ENCODE measurements around the gene SNHG17.
"Not testable (repeated sequence)": the region's sequence is repeated elsewhere in the genome, so short reads cannot be mapped to it uniquely, and the experiment has no call there.

The SNHG17 gene

GRCh38 chr20:38420388-38421085 lies 14.6 kb downstream of the SNHG17 start:
- in situ Hi-C loops (cut with MboI; ENCODE audit: low pct_unique_long_range_greater_than_20kb, low sequenced_read_pairs, unreplicated experiment), result loop anchor here (25.0 kb wide), 1 partner anchor 358 kb away; no protein-coding TSS in a partner anchor
- DNase-seq (ENCODE audit: low spot score), result no peak

GRCh38 chr20:38418509-38419204 lies 16.5 kb downstream of the SNHG17 start:
- DNase-seq (ENCODE audit: low spot score), result no peak
- no peak for TF ChIP-seq CTCF (IDR thresholded peaks at IDR 0.05; ENCODE audit: extremely low read depth, insufficient read depth, missing control alignments)
- in situ Hi-C loops (cut with MboI; ENCODE audit: low pct_unique_long_range_greater_than_20kb, low sequenced_read_pairs, unreplicated experiment), result loop anchor here (25.0 kb wide), 1 partner anchor 356 kb away; no protein-coding TSS in a partner anchor

More at GRCh38 chr20:38420388-38421085, 14.6 kb downstream of the SNHG17 start:
- no peak for TF ChIP-seq CTCF (IDR thresholded peaks at IDR 0.05; ENCODE audit: extremely low read depth, insufficient read depth, missing control alignments)

- DNase-seq (ENCODE audit: low spot score), result no peak
- in situ Hi-C loops (cut with MboI; ENCODE audit: low pct_unique_long_range_greater_than_20kb, low sequenced_read_pairs, unreplicated experiment), result loop anchor here (25.0 kb wide), 1 partner anchor 353 kb away; no protein-coding TSS in a partner anchor
- no peak for TF ChIP-seq CTCF (IDR thresholded peaks at IDR 0.05; ENCODE audit: extremely low read depth, insufficient read depth, missing control alignments)
Observed at GRCh38 chr20:38414769-38415450, 20.2 kb downstream of the SNHG17 start.

- no peak for DNase-seq (ENCODE audit: low spot score)
- TF ChIP-seq CTCF (IDR thresholded peaks at IDR 0.05; ENCODE audit: extremely low read depth, insufficient read depth, missing control alignments), result no peak
- in situ Hi-C loops (cut with MboI; ENCODE audit: low pct_unique_long_range_greater_than_20kb, low sequenced_read_pairs, unreplicated experiment), result loop anchor here (25.0 kb wide), 1 partner anchor 351 kb away; no protein-coding TSS in a partner anchor
Observed at GRCh38 chr20:38412877-38413577, 22.1 kb downstream of the SNHG17 start.

GRCh38 chr20:38407822-38408221 lies 27.3 kb downstream of the SNHG17 start:
- in situ Hi-C loops (cut with MboI; ENCODE audit: low pct_unique_long_range_greater_than_20kb, low sequenced_read_pairs, unreplicated experiment), result loop anchor here (25.0 kb wide), 1 partner anchor 346 kb away; no protein-coding TSS in a partner anchor
- not testable (repeated sequence) for DNase-seq (ENCODE audit: low spot score)

GRCh38 chr20:38407321-38407720 lies 27.8 kb downstream of the SNHG17 start:
- no peak for TF ChIP-seq CTCF (IDR thresholded peaks at IDR 0.05; ENCODE audit: extremely low read depth, insufficient read depth, missing control alignments)
- DNase-seq (ENCODE audit: low spot score), result no peak
- in situ Hi-C loops (cut with MboI; ENCODE audit: low pct_unique_long_range_greater_than_20kb, low sequenced_read_pairs, unreplicated experiment), result loop anchor here (25.0 kb wide), 1 partner anchor 345 kb away; no protein-coding TSS in a partner anchor

All from GM13977 (cell line).